OCI-LY3 (cell line): ENCODE data around the gene OR2W3.
A peak's percentile ranks its signal among the peaks of the same experiment; 100 is the strongest.
"Not testable (repeated sequence)": the region's sequence is repeated elsewhere in the genome, so short reads cannot be mapped to it uniquely, and the experiment has no call there.

Experiments
- H2AFZ ChIP-seq: fragments of 200-600, 300-600 bp; shearing (Covaris generic); 2 replicates; pipeline ENCODE4 v1.6.0; 2014; ENCODE audit warnings: antibody characterized with exemption, low read depth, low read length
- H3K27ac ChIP-seq: fragments of 200-600, 300-600 bp; sonication (generic); 2 replicates; pipeline ENCODE4 v1.5.1; 2014; ENCODE audit warnings: mild to moderate bottlenecking, low read length, moderate library complexity, mixed read lengths
- H3K27me3 ChIP-seq: fragments of 200-600, 300-600 bp; sonication (generic); 2 replicates; pipeline ENCODE4 v1.6.1; 2014; ENCODE audit warnings: low read depth, low read length, mixed read lengths
- H3K36me3 ChIP-seq: fragments of 200-600, 300-600 bp; sonication (generic); replicated peaks from 2 replicates; pipeline ENCODE3; 2014; ENCODE audit warnings: low read depth, low read length, mixed read lengths
- H3K4me1 ChIP-seq: fragments of 300-600, 200-600 bp; sonication (generic); 2 replicates; pipeline ENCODE4 v1.6.1; 2014; ENCODE audit warnings: low read length, mixed read lengths
- H3K4me2 ChIP-seq: fragments of 200-600, 300-600 bp; sonication (generic); 2 replicates; pipeline ENCODE4 v1.6.1; 2014; ENCODE audit warnings: low read length, mixed read lengths
- H3K4me3 ChIP-seq: fragments of 300-600, 200-600 bp; sonication (generic); 2 replicates; pipeline ENCODE4 v1.5.1; 2014; ENCODE audit warnings: antibody characterized with exemption, mild to moderate bottlenecking, low read length, moderate library complexity
- H3K79me2 ChIP-seq: fragments of 300-600, 200-600 bp; shearing (Covaris generic); 2 replicates; pipeline ENCODE4 v1.6.1; 2014; ENCODE audit warnings: mild to moderate bottlenecking, low read length, mixed read lengths
- H3K9ac ChIP-seq: fragments of 300-600, 200-600 bp; shearing (Covaris generic); 2 replicates; pipeline ENCODE4 v1.6.0; 2014; ENCODE audit warnings: mild to moderate bottlenecking, low read length, moderate library complexity
- H3K9me3 ChIP-seq: fragments of 200-600, 300-600 bp; shearing (Covaris generic); 2 replicates; pipeline ENCODE4 v1.6.1; 2014; ENCODE audit warnings: low read length, mixed read lengths; ENCODE audit not compliant: insufficient read depth
- H4K20me1 ChIP-seq: fragments of 200-600, 300-600 bp; sonication (generic); 2 replicates; pipeline ENCODE4 v1.6.1; 2016; ENCODE audit warnings: low read length, mixed read lengths; ENCODE audit not compliant: insufficient read depth
- CTCF ChIP-seq: fragments of 200-600, 300-600 bp; sonication (generic); IDR thresholded peaks from 2 replicates; pipeline ENCODE4 v1.5.1; 2014; ENCODE audit warnings: antibody characterized with exemption, low read length, low read depth
- EZH2phosphoT487 ChIP-seq: fragments of 200-600 bp; shearing (Covaris generic); IDR thresholded peaks from 2 replicates; pipeline ENCODE4 v1.6.1; 2018; ENCODE audit warnings: antibody characterized with exemption, mixed run types, low read depth

OR2W3 gene

GRCh38 chr1:247933989-247934388 lies 38.6 kb downstream of the OR2W3 start:
- Histone ChIP-seq H3K27me3 (no peaks in the 10 kb centered on the region), H3K4me2 (no peak overlapping the region), H2AFZ (no peak overlapping the region), H3K9ac (no peak overlapping the region), H3K9me3 (no peaks in the 10 kb centered on the region), H3K27ac (no peak overlapping the region), H3K79me2 (no peaks in the 10 kb centered on the region), H3K4me1 (no peaks in the 10 kb centered on the region), H3K4me3 (no peak overlapping the region), H4K20me1 (no peaks in the 10 kb centered on the region), H3K36me3 (no peaks in the 10 kb centered on the region)
- no peak for TF ChIP-seq EZH2phosphoT487
- TF ChIP-seq CTCF = no peak

- TF ChIP-seq CTCF = no peak
- no peak for TF ChIP-seq EZH2phosphoT487
- no peak overlapping the region for H3K4me2 ChIP-seq
- no peaks in the 10 kb centered on the region for H3K79me2 ChIP-seq
- no peaks in the 10 kb centered on the region for H3K36me3 ChIP-seq
- no peaks in the 10 kb centered on the region for H3K9me3 ChIP-seq
- no peak overlapping the region for H3K9ac ChIP-seq
- no peaks in the 10 kb centered on the region for H3K27me3 ChIP-seq
- H3K4me3 ChIP-seq = no peak overlapping the region
- H4K20me1 ChIP-seq = no peaks in the 10 kb centered on the region
- no peak overlapping the region for H3K27ac ChIP-seq
- H3K4me1 ChIP-seq = no peaks in the 10 kb centered on the region
- no peak overlapping the region for H2AFZ ChIP-seq
Measured at GRCh38 chr1:247935781-247936180, 40.4 kb downstream of the OR2W3 start.

GRCh38 chr1:247936415-247936814 lies 41.0 kb downstream of the OR2W3 start:
- H3K27me3 ChIP-seq = no peaks in the 10 kb centered on the region
- H4K20me1 ChIP-seq = no peaks in the 10 kb centered on the region

GRCh38 chr1:247936965-247937734 lies 41.8 kb downstream of the OR2W3 start:
- not testable (repeated sequence) for H3K9ac ChIP-seq, H3K36me3 ChIP-seq, H2AFZ ChIP-seq, H3K27ac ChIP-seq, H4K20me1 ChIP-seq, H3K27me3 ChIP-seq, H3K4me3 ChIP-seq, H3K79me2 ChIP-seq, H3K9me3 ChIP-seq, H3K4me2 ChIP-seq, H3K4me1 ChIP-seq
- TF ChIP-seq CTCF = peak; percentile 55

More at GRCh38 chr1:247936415-247936814, 41.0 kb downstream of the OR2W3 start:
- no peaks in the 10 kb centered on the region for H3K79me2 ChIP-seq
- H3K9me3 ChIP-seq = no peaks in the 10 kb centered on the region
- H3K4me1 ChIP-seq = no peaks in the 10 kb centered on the region
- TF ChIP-seq EZH2phosphoT487 (no peak), CTCF (no peak)
- H2AFZ ChIP-seq = no peak overlapping the region
- H3K4me2 ChIP-seq = no peak overlapping the region
- H3K27ac ChIP-seq = no peak overlapping the region
- H3K36me3 ChIP-seq = no peaks in the 10 kb centered on the region
- no peak overlapping the region for H3K9ac ChIP-seq
- no peak overlapping the region for H3K4me3 ChIP-seq
